ENCODE data around the gene EHD2. TPM values are rescaled to one million over a fixed set of nuclear protein-coding genes. Genes with fewer than 3 reads are reported as not detected.

Gene EHD2
- total and polyA plus RNA-seq, 2 donors (not counting 1 experiment from before 2014, with no cell fraction given): 97.0 to 192 TPM

- H3K4me2 ChIP-seq (ENCODE audit: extremely low read depth, insufficient read depth, low read length): no peak overlapping the region
- TF ChIP-seq CTCF (conservative IDR thresholded peaks at IDR 0.05 in 1 of 2, IDR thresholded peaks at IDR 0.05 in 1 of 2; ENCODE audit: low read depth in 1 of 2, low read length in 2 of 2) (no peak), EZH2 (IDR thresholded peaks at IDR 0.05; ENCODE audit: low read length, missing control alignments) (no peak)
- no peak overlapping the region for H3K4me3 ChIP-seq (replicated peaks in 1 of 4; ENCODE audit: control extremely low read depth in 1 of 4, insufficient read depth in 1 of 4, low read depth in 3 of 4, low read length in 4 of 4)
- DNase-seq (ENCODE audit: low read depth in 2 of 2): no peak
- H3K9ac ChIP-seq (ENCODE audit: insufficient read depth, low read length): no peak overlapping the region
- no peaks in the 10 kb centered on the region for H3K79me2 ChIP-seq (ENCODE audit: control insufficient read depth, insufficient read depth, low read length)
- H3K4me1 ChIP-seq (ENCODE audit: control insufficient read depth, extremely low read depth, insufficient read depth, low read length): no peaks in the 10 kb centered on the region
- H3K27ac ChIP-seq (ENCODE audit: insufficient read depth, low read length): no peak overlapping the region
- no peaks in the 10 kb centered on the region for H3K9me3 ChIP-seq (ENCODE audit: control insufficient read depth, insufficient read depth, low read depth, low read length)
- no peaks in the 10 kb centered on the region for H3K36me3 ChIP-seq (ENCODE audit: control insufficient read depth, insufficient read depth, low read length)
- no peaks in the 10 kb centered on the region for H4K20me1 ChIP-seq (ENCODE audit: control insufficient read depth, extremely low read depth, insufficient read depth, low read length)
- H2AFZ ChIP-seq (ENCODE audit: low read length): no peak overlapping the region
- no peaks in the 10 kb centered on the region for H3K27me3 ChIP-seq (ENCODE audit: control insufficient read depth, insufficient read depth, low read length)
Measured at GRCh38 chr19:47686679-47687450, 26.4 kb upstream of the EHD2 start.

GRCh38 chr19:47687906-47688305 is 25.3 kb upstream of the EHD2 start:
- no peaks in the 10 kb centered on the region for H3K27me3 ChIP-seq (ENCODE audit: control insufficient read depth, insufficient read depth, low read length)
- H2AFZ ChIP-seq (ENCODE audit: low read length): no peak overlapping the region
- no peak for DNase-seq (ENCODE audit: low read depth in 2 of 2)
- no peaks in the 10 kb centered on the region for H3K79me2 ChIP-seq (ENCODE audit: control insufficient read depth, insufficient read depth, low read length)
- H3K9me3 ChIP-seq (ENCODE audit: control insufficient read depth, insufficient read depth, low read depth, low read length): no peaks in the 10 kb centered on the region
- H3K4me2 ChIP-seq (ENCODE audit: extremely low read depth, insufficient read depth, low read length): no peak overlapping the region
- no peaks in the 10 kb centered on the region for H4K20me1 ChIP-seq (ENCODE audit: control insufficient read depth, extremely low read depth, insufficient read depth, low read length)
- no peak overlapping the region for H3K9ac ChIP-seq (ENCODE audit: insufficient read depth, low read length)
- no peak overlapping the region for H3K27ac ChIP-seq (ENCODE audit: insufficient read depth, low read length)
- H3K4me3 ChIP-seq (replicated peaks in 1 of 4; ENCODE audit: control extremely low read depth in 1 of 4, insufficient read depth in 1 of 4, low read depth in 3 of 4, low read length in 4 of 4): no peak overlapping the region
- no peak for TF ChIP-seq EZH2 (IDR thresholded peaks at IDR 0.05; ENCODE audit: low read length, missing control alignments)
- TF ChIP-seq CTCF (conservative IDR thresholded peaks at IDR 0.05 in 1 of 2, IDR thresholded peaks at IDR 0.05 in 1 of 2; ENCODE audit: low read depth in 1 of 2, low read length in 2 of 2): no peak
- no peaks in the 10 kb centered on the region for H3K36me3 ChIP-seq (ENCODE audit: control insufficient read depth, insufficient read depth, low read length)
- H3K4me1 ChIP-seq (ENCODE audit: control insufficient read depth, extremely low read depth, insufficient read depth, low read length): no peaks in the 10 kb centered on the region

GRCh38 chr19:47691090-47691489 is 22.1 kb upstream of the EHD2 start:
- no peaks in the 10 kb centered on the region for H3K9me3 ChIP-seq (ENCODE audit: control insufficient read depth, insufficient read depth, low read depth, low read length)
- H2AFZ ChIP-seq (ENCODE audit: low read length): no peak overlapping the region
- no peak overlapping the region for H3K4me2 ChIP-seq (ENCODE audit: extremely low read depth, insufficient read depth, low read length)
- TF ChIP-seq EZH2 (IDR thresholded peaks at IDR 0.05; ENCODE audit: low read length, missing control alignments) (no peak), CTCF (conservative IDR thresholded peaks at IDR 0.05 in 1 of 2, IDR thresholded peaks at IDR 0.05 in 1 of 2; ENCODE audit: low read depth in 1 of 2, low read length in 2 of 2) (no peak)
- H3K79me2 ChIP-seq (ENCODE audit: control insufficient read depth, insufficient read depth, low read length): no peaks in the 10 kb centered on the region
- H3K4me1 ChIP-seq (ENCODE audit: control insufficient read depth, extremely low read depth, insufficient read depth, low read length): no peaks in the 10 kb centered on the region
- no peak overlapping the region for H3K4me3 ChIP-seq (replicated peaks in 1 of 4; ENCODE audit: control extremely low read depth in 1 of 4, insufficient read depth in 1 of 4, low read depth in 3 of 4, low read length in 4 of 4)
- H4K20me1 ChIP-seq (ENCODE audit: control insufficient read depth, extremely low read depth, insufficient read depth, low read length): no peaks in the 10 kb centered on the region
- no peaks in the 10 kb centered on the region for H3K27me3 ChIP-seq (ENCODE audit: control insufficient read depth, insufficient read depth, low read length)
- no peak overlapping the region for H3K27ac ChIP-seq (ENCODE audit: insufficient read depth, low read length)
- H3K36me3 ChIP-seq (ENCODE audit: control insufficient read depth, insufficient read depth, low read length): peaks cover 5% of the 10 kb centered on the region
- no peak overlapping the region for H3K9ac ChIP-seq (ENCODE audit: insufficient read depth, low read length)
- no peak for DNase-seq (ENCODE audit: low read depth in 2 of 2)
